GM12874 (cell line): ENCODE data around the gene ZNF578.

ENCODE experiments used
- TF ChIP-seq, protein P1 (sequence below): IDR thresholded peaks from 2 replicates; pipeline ENCODE4 v1.5.1; 2011; ENCODE audit warnings: low read depth, mild to moderate bottlenecking, control low read depth, low read length, moderate library complexity; ENCODE audit not compliant: insufficient read depth

ZNF578 gene

DNA sequence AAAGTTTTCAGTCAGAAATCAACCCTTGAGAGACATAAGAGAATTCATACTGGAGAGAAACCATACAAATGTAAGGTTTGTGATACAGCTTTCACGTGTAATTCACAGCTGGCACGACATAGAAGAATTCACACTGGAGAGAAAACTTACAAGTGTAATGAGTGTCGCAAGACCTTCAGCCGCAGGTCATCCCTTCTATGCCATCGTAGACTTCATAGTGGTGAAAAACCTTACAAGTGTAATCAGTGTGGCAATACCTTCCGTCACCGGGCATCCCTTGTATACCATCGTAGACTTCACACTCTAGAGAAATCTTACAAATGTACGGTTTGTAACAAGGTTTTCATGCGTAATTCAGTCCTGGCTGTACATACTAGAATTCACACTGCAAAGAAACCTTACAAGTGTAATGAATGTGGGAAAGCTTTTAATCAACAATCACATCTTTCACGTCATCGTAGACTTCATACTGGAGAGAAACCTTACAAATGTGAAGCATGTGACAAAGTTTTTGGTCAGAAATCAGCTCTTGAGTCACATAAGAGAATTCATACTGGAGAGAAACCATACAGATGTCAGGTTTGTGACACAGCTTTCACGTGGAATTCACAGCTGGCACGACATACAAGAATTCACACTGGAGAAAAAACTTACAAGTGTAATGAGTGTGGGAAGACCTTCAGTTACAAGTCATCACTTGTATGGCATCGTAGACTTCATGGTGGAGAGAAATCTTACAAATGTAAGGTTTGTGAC is 101.0 kb downstream of the ZNF578 start:
- TF ChIP-seq, protein P1, sequence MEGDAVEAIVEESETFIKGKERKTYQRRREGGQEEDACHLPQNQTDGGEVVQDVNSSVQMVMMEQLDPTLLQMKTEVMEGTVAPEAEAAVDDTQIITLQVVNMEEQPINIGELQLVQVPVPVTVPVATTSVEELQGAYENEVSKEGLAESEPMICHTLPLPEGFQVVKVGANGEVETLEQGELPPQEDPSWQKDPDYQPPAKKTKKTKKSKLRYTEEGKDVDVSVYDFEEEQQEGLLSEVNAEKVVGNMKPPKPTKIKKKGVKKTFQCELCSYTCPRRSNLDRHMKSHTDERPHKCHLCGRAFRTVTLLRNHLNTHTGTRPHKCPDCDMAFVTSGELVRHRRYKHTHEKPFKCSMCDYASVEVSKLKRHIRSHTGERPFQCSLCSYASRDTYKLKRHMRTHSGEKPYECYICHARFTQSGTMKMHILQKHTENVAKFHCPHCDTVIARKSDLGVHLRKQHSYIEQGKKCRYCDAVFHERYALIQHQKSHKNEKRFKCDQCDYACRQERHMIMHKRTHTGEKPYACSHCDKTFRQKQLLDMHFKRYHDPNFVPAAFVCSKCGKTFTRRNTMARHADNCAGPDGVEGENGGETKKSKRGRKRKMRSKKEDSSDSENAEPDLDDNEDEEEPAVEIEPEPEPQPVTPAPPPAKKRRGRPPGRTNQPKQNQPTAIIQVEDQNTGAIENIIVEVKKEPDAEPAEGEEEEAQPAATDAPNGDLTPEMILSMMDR, result no peak

DNA sequence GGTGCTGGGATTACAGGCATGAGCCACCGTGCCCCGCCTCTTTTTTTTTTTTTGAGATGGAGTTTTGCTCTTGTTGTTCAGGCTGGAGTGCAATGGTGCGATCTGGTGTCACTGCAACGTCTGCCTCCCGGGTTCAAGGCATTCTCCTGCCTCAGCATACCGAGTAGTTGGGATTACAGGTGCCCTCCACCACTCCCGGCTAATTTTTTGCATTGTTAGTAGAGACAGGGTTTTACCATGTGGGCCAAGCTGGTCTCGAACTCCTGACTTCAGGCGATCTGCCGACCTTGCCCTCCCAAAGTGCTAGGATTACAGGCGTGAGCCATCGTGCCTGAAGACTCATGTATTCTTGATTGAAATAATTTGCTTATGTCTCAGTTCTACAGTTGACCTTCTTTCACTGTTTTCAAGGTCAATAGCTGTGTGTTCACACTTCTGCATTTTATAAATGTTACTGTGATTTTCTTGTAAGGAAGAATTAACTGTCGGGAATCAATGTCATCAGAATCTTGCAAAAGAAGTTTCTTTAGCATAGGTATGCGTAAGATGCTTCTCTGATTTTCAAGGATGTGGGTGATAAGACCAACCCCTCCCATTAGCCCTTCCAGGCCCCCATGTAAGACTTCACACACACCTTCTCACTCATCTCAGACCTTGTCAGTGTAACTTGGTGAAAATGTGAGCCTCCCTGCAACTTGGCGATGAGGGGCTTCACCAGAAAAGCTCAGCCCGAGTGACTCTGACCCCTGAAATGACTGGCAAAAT is 104.1 kb downstream of the ZNF578 start:
- TF ChIP-seq, protein P1, result no peak
